Gastrocnemius medialis (tissue), 4 donors: ENCODE data around the gene GSG1.

ENCODE experiments used
- CTCF ChIP-seq, 5 experiments: fragments of 450-650 bp in 3 of 5; fragments of 200-600 bp in 2 of 5; sonication (generic) in 2 of 5; IDR thresholded peaks in 4 of 5; conservative IDR thresholded peaks in 1 of 5; 1 replicate in 4 of 5; 2 replicates in 1 of 5; pipeline ENCODE4 v1.5.1; 2016 to 2019; ENCODE audit warnings: antibody characterized with exemption in 5 of 5, mild to moderate bottlenecking in 3 of 5, moderate library complexity in 3 of 5
- POLR2A ChIP-seq, 2 donors: fragments of 450-650 bp; IDR thresholded peaks; one replicate each; pipeline ENCODE4 v1.6.1; 2017; ENCODE audit warnings: antibody characterized with exemption in 2 of 2, mild to moderate bottlenecking in 2 of 2, moderate library complexity in 2 of 2

- TF ChIP-seq CTCF (IDR thresholded peaks at IDR 0.05 in 4 of 5, conservative IDR thresholded peaks at IDR 0.05 in 1 of 5) (no peak), POLR2A (IDR thresholded peaks at IDR 0.05) (no peak)
Observed at GRCh38 chr12:13067322-13067721, 36.1 kb downstream of the GSG1 start.
